Measurements from ENCODE around the gene BTNL2. TPM values are rescaled to one million over a fixed set of nuclear protein-coding genes. Genes with fewer than 3 reads are reported as not detected.

BTNL2 gene
- total RNA-seq, 4 donors from 2014 or later = not detected

DNA sequence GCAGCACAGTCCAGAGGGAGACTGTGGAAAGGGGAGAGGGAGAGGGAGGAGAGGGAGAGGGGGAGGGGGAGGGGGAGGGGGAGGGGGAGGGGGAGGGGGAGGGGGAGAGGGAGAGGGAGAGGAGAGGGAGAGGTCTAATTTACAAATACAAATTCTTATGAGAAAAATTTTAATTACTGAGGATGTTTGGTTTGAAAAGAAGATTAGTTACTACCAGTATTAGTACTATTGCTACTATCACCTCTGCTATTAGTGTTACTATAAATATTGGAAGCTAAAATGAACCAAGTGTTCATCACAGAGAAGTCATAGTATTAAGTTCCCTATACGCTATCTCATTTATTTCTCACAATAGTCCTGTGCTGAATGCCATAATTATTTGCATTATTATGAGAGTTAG is 20.9 kb downstream of the BTNL2 start:
- H3K27me3 ChIP-seq = no peaks in the 10 kb centered on the region
- DNase-seq (ENCODE audit: low spot score in 2 of 2) = no peak
- H3K4me1 ChIP-seq = no peaks in the 10 kb centered on the region
- no peaks in the 10 kb centered on the region for H3K9me3 ChIP-seq
- H3K27ac ChIP-seq = no peak overlapping the region
- no peaks in the 10 kb centered on the region for H3K36me3 ChIP-seq
- no peak for TF ChIP-seq POLR2A (IDR thresholded peaks at IDR 0.05)
- no peak for TF ChIP-seq EP300 (IDR thresholded peaks at IDR 0.05)
- TF ChIP-seq CTCF (IDR thresholded peaks at IDR 0.05) = no peak
- 95 to 97% methylated on average over 1 of the region's 1 CpG for WGBS, 2 donors
- no peak overlapping the region for H3K4me3 ChIP-seq

DNA sequence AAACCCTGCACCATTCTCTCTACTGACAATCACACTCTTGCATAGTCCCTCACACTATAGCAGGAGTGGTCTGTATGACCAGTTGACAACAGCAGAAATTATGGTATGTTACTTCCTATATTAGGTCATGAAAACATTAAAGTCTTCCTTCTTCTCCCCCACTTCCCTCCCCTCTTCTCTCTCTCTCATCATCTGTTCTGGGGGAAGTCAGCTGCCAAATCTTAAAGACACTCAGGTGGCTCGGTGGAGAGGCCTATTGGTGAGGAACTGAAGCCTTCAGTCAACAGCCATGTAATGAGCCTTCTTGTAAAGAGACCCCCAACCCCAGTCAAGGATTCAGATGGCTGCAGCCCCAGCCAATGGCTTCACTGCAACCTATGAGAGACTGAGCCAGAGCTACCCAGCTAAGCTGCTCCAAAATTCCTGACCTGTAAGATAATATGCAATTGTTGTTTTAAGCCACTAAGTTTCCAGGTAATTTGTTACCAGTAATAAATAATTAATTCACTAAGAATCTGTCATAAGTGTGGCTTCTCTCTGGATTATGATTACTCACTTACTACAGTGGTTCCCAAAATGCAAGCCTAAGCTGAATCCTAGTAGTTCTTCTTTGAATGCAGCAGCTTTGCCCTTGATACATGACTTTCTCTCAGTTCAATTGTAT is 24.1 kb downstream of the BTNL2 start:
- Histone ChIP-seq H3K4me3 (no peak overlapping the region), H3K27ac (no peak overlapping the region), H3K9me3 (no peaks in the 10 kb centered on the region), H3K36me3 (no peaks in the 10 kb centered on the region), H3K27me3 (no peaks in the 10 kb centered on the region), H3K4me1 (no peaks in the 10 kb centered on the region)
- DNase-seq (ENCODE audit: low spot score in 2 of 2) = no peak
- TF ChIP-seq CTCF (IDR thresholded peaks at IDR 0.05) (no peak), POLR2A (IDR thresholded peaks at IDR 0.05) (no peak), EP300 (IDR thresholded peaks at IDR 0.05) (no peak)
- WGBS, 2 donors = 17 to 68% methylated on average over 1 of the region's 1 CpG

GRCh38 chr6:32379545-32379944 is 27.4 kb downstream of the BTNL2 start:
- Histone ChIP-seq H3K9me3 (no peaks in the 10 kb centered on the region), H3K4me3 (no peak overlapping the region), H3K27ac (no peak overlapping the region), H3K36me3 (peaks cover 0 to 14% (median 0%) of the 10 kb centered on the region in 3 donors), H3K4me1 (no peaks in the 10 kb centered on the region), H3K27me3 (no peaks in the 10 kb centered on the region)
- TF ChIP-seq EP300 (IDR thresholded peaks at IDR 0.05) = no peak
- TF ChIP-seq POLR2A (IDR thresholded peaks at IDR 0.05) = no peak
- no peak for TF ChIP-seq CTCF (IDR thresholded peaks at IDR 0.05)
- no peak for DNase-seq (ENCODE audit: low spot score in 2 of 2)
- WGBS, 2 donors = 60 to 66% methylated on average over 2 of the region's 2 CpGs

GRCh38 chr6:32375739-32376529 is 31.0 kb downstream of the BTNL2 start:
- no peak for TF ChIP-seq POLR2A (IDR thresholded peaks at IDR 0.05)
- TF ChIP-seq EP300 (IDR thresholded peaks at IDR 0.05) = no peak
- TF ChIP-seq CTCF (IDR thresholded peaks at IDR 0.05) = no peak
- DNase-seq (ENCODE audit: low spot score in 2 of 2) = no peak
- 81 to 94% methylated on average over 7 of the region's 7 CpGs for whole genome bisulfite sequencing, 2 donors
- no peaks in the 10 kb centered on the region for H3K27me3 ChIP-seq
- H3K9me3 ChIP-seq = no peaks in the 10 kb centered on the region
- no peak overlapping the region for H3K27ac ChIP-seq
- H3K36me3 ChIP-seq = peaks cover 0 to 14% (median 0%) of the 10 kb centered on the region in 3 donors
- no peak overlapping the region for H3K4me3 ChIP-seq
- no peaks in the 10 kb centered on the region for H3K4me1 ChIP-seq

GRCh38 chr6:32371803-32372202 is 35.2 kb downstream of the BTNL2 start, which contains the start of gene TSBP1:
TSS of gene TSBP1 (minus strand) at chr6:32371903. CDS start at chr6:32371706, 197 bp downstream.
- no peak for TF ChIP-seq CTCF (IDR thresholded peaks at IDR 0.05)
- TF ChIP-seq POLR2A (IDR thresholded peaks at IDR 0.05) = no peak
- H3K27me3 ChIP-seq = no peaks in the 10 kb centered on the region

More at GRCh38 chr6:32371803-32372202, 35.2 kb downstream of the BTNL2 start, which contains the start of gene TSBP1:
- Histone ChIP-seq H3K27ac (no peak within 1 kb of the TSS), H3K4me1 (no peaks in the 10 kb centered on the region), H3K36me3 (peaks cover 0 to 14% (median 0%) of the 10 kb centered on the region in 3 donors), H3K9me3 (no peaks in the 10 kb centered on the region), H3K4me3 (no peak within 1 kb of the TSS)
- DNase-seq (ENCODE audit: low spot score in 2 of 2) = no peak

All from tibial nerve (tissue), 4 donors.